ENCODE data around the gene SH3BP4. TPM values are rescaled to one million over a fixed set of nuclear protein-coding genes. Genes with fewer than 3 reads are reported as not detected.

SH3BP4 gene
- total RNA-seq, 1 experiment from 2014 or later, result 93.8 TPM

- Mint-ChIP-seq H3K27me3 (ENCODE audit: low read depth) (peaks cover 9% of the 10 kb centered on the region), H3K9me3 (peaks cover 0 to 4% of the 10 kb centered on the region in 2 experiments; a peak in 1 of 5 replicates), H3K4me1 (peaks cover 12 to 14% of the 10 kb centered on the region in 2 experiments), H3K27ac (no peak overlapping the region), H3K4me3 (no peak overlapping the region), H3K36me3 (ENCODE audit: insufficient read depth in 1 of 3, low read depth in 3 of 3) (no peaks in the 10 kb centered on the region)
- TF ChIP-seq CTCF (conservative IDR thresholded peaks at IDR 0.05), result no peak
- H3K14ac ChIP-seq (ENCODE audit: insufficient read depth, low read length), result no peak overlapping the region; the same call in 1 of the 2 replicates
- no peak overlapping the region for H2AFZ ChIP-seq (ENCODE audit: low read length)
- peak; percentile 11 for DNase-seq
- no peak overlapping the region for H2BK120ac ChIP-seq (ENCODE audit: low read depth, low read length, poor library complexity, severe bottlenecking)
- H2BK15ac ChIP-seq (ENCODE audit: low read depth, low read length), result no peak overlapping the region
- H3K79me2 ChIP-seq (ENCODE audit: insufficient read depth, low read length), result no peaks in the 10 kb centered on the region
- no peak overlapping the region for H4K91ac ChIP-seq (ENCODE audit: insufficient read length, low read depth, low read length)
- no peaks in the 10 kb centered on the region for H3K9me3 ChIP-seq (ENCODE audit: control insufficient read depth, low read depth, low read length)
- no peak overlapping the region for H3K18ac ChIP-seq (ENCODE audit: insufficient read length, low read depth, low read length)
- no peak overlapping the region for H2BK20ac ChIP-seq (ENCODE audit: low read depth, low read length, poor library complexity, severe bottlenecking)
- no peak overlapping the region for H3T11ph ChIP-seq (ENCODE audit: low read length)
- no peak overlapping the region for H2AK5ac ChIP-seq (ENCODE audit: insufficient read length, low read length)
- no peak overlapping the region for H3K4me2 ChIP-seq (ENCODE audit: insufficient read depth, insufficient read length, low read length)
- no peak overlapping the region for H4K5ac ChIP-seq (ENCODE audit: insufficient read length, low read depth, low read length)
- no CpG with 5 or more reads among the region's 2 CpGs for WGBS (ENCODE audit: extremely low coverage, insufficient read length, low lambda C conversion rate)
- H3K23ac ChIP-seq (ENCODE audit: insufficient read length, low read depth, low read length), result no peak overlapping the region
- H3K56ac ChIP-seq (ENCODE audit: insufficient read length, low read depth, low read length), result no peak overlapping the region
- no peak overlapping the region for H4K8ac ChIP-seq (replicated peaks; ENCODE audit: insufficient read length, low read depth, low read length)
- no peak overlapping the region for H3K4ac ChIP-seq (ENCODE audit: low read depth, low read length)
- no peak overlapping the region for H3K9ac ChIP-seq (ENCODE audit: extremely low read depth, insufficient read length, low read length)
- no peak overlapping the region for H2BK12ac ChIP-seq (ENCODE audit: insufficient read length, low read depth, low read length)
- no peak overlapping the region for H2BK5ac ChIP-seq (ENCODE audit: insufficient read length, low read length)
- no peaks in the 10 kb centered on the region for H3K79me1 ChIP-seq (ENCODE audit: insufficient read depth, low read depth, low read length, poor library complexity, severe bottlenecking)
- H3K27me3 ChIP-seq (ENCODE audit: insufficient read depth, low read length), result no peaks in the 10 kb centered on the region
- no peaks in the 10 kb centered on the region for H4K20me1 ChIP-seq (ENCODE audit: control insufficient read depth, insufficient read depth, insufficient read length)
- H3K27ac ChIP-seq (ENCODE audit: insufficient read length, low read depth, low read length), result no peak overlapping the region
- no peaks in the 10 kb centered on the region for H3K4me1 ChIP-seq (ENCODE audit: insufficient read depth, low read length)
- no peaks in the 10 kb centered on the region for H3K23me2 ChIP-seq (ENCODE audit: insufficient read length, low read depth, low read length, poor library complexity, severe bottlenecking)
These were observed 40.5 kb upstream of the SH3BP4 start for GRCh38 chr2:234911271-234911670.
